SK-N-SH treated with all-trans-retinoic acid at 6 μM for 48 hours (cell line): ENCODE results near the gene CCR9.

Experiments
- BACH2 ChIP-seq: fragments of 250-450 bp; sonication (Bioruptor Pico); IDR thresholded peaks from 2 replicates; pipeline ENCODE4 v1.9.0; 2021; ENCODE audit warnings: mild to moderate bottlenecking, borderline replicate concordance
- CREB5 ChIP-seq: fragments of 250-450 bp; sonication (Bioruptor Pico); IDR thresholded peaks from 2 replicates; pipeline ENCODE4 v1.5.1; 2020; ENCODE audit warnings: low read depth, mild to moderate bottlenecking, moderate library complexity
- PATZ1 ChIP-seq: fragments of 250-450 bp; sonication (Bioruptor Pico); IDR thresholded peaks from 2 replicates; pipeline ENCODE4 v1.8.0; 2020; ENCODE audit warnings: mild to moderate bottlenecking, moderate library complexity, borderline replicate concordance
- TOX ChIP-seq: fragments of 250-450 bp; sonication (Bioruptor Pico); IDR thresholded peaks from 2 replicates; pipeline ENCODE4 v1.8.0; 2021; ENCODE audit warnings: mild to moderate bottlenecking, moderate library complexity, borderline replicate concordance
- ZC3H10 ChIP-seq: fragments of 250-450 bp; sonication (Bioruptor Pico); IDR thresholded peaks from 2 replicates; pipeline ENCODE4 v1.5.1; 2021; ENCODE audit warnings: mild to moderate bottlenecking, moderate library complexity
- ZFP3 ChIP-seq: fragments of 250-450 bp; sonication (Bioruptor Pico); IDR thresholded peaks from 2 replicates; pipeline ENCODE4 v1.5.0; 2020; ENCODE audit warnings: mild to moderate bottlenecking, moderate library complexity

GRCh38 chr3:45871780-45872179 is 14.6 kb upstream of the CCR9 start:
- TF ChIP-seq BACH2 (CRISPR knock-in tag) (no peak), PATZ1 (CRISPR knock-in tag) (no peak), ZC3H10 (CRISPR knock-in tag) (no peak), ZFP3 (CRISPR knock-in tag) (no peak), TOX (CRISPR knock-in tag) (no peak), CREB5 (CRISPR knock-in tag) (no peak)
